Mesothelial cell of epicardium (in vitro differentiated cells): ENCODE results near the gene ZFHX2. TPM values are rescaled to one million over a fixed set of nuclear protein-coding genes. Genes with fewer than 3 reads are reported as not detected.

Source experiments
- DNase-seq, 2 experiments: peaks; one replicate each; pipeline ENCODE4 v3.0.0; 2021; ENCODE audit warnings: low spot score in 2 of 2; ENCODE audit not compliant: unreplicated experiment in 2 of 2
- H3K27ac Mint-ChIP-seq: 2 replicates; pipeline ENCODE4 v1.8.0; 2021; ENCODE audit warnings: mixed read lengths
- H3K27me3 Mint-ChIP-seq: 2 replicates; pipeline ENCODE4 v1.8.0; 2021; ENCODE audit warnings: low read depth, mixed read lengths
- H3K36me3 Mint-ChIP-seq: 2 replicates; pipeline ENCODE4 v1.8.0; 2021; ENCODE audit warnings: mixed read lengths
- H3K4me1 Mint-ChIP-seq: 2 replicates; pipeline ENCODE4 v1.8.0; 2021; ENCODE audit warnings: mixed read lengths
- H3K4me3 Mint-ChIP-seq: 2 replicates; pipeline ENCODE4 v1.8.0; 2021; ENCODE audit warnings: mild to moderate bottlenecking, moderate library complexity, mixed read lengths
- H3K9me3 Mint-ChIP-seq: 2 replicates; pipeline ENCODE4 v1.8.0; 2021; ENCODE audit warnings: mixed read lengths
- total RNA-seq: library from RNA; stranded (reverse); gene quantifications from 3 replicates; pipeline ENCODE4 v1.2.1, GENCODE V29; 2021
- TF ChIP-seq, protein P1 (sequence below): fragments of 200-600 bp; sonication (generic); IDR thresholded peaks from one replicate; pipeline ENCODE4 v1.5.0; 2021; ENCODE audit warnings: antibody characterized with exemption; ENCODE audit not compliant: unreplicated experiment

Gene ZFHX2
- total RNA-seq, 1 donor from 2014 or later = 13.7 TPM

DNA sequence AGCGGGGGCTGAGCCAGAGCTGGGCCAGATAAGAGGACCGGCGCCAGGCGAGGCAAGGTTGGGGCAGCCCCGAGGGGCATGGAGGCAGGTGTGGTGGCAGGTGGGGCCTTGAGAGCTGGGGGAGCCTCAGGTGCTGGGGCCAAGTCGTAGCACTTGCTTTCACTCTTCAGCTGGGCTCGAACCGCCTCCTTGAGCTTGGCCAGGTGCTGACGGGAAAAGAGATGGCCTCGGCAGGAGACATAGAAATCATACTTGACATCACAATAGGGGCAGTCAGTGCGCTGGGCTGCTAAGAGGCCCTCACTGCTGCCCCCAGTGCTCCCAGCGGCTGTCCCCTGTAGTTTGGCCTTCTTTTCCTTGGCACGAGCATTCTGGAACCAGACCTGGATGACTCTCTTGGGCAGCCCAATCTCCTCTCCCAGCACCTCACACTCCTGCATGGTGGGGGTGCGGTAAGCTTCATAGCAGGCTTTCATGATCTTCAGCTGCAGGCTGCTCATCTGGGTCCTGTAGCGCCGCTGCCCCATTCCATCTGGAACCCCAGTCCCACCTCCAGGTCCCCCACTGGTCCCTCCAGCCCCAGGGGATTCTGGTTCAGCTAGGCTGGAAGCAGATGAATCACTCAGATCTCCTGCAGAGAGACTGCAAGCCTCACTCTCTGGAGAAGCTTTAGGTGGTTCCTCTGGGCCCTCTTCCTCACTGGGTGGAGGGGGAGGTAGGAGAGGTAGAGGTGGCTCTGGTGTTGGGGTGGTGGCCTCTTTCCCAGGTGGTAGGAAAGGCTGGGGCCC is 28.1 kb downstream of the ZFHX2 start:
- no peak overlapping the region for H3K4me3 Mint-ChIP-seq
- H3K27me3 Mint-ChIP-seq = no peaks in the 10 kb centered on the region
- H3K36me3 Mint-ChIP-seq = peaks cover 9% of the 10 kb centered on the region
- H3K9me3 Mint-ChIP-seq = no peaks in the 10 kb centered on the region
- DNase-seq = no peak
- TF ChIP-seq, protein P1, sequence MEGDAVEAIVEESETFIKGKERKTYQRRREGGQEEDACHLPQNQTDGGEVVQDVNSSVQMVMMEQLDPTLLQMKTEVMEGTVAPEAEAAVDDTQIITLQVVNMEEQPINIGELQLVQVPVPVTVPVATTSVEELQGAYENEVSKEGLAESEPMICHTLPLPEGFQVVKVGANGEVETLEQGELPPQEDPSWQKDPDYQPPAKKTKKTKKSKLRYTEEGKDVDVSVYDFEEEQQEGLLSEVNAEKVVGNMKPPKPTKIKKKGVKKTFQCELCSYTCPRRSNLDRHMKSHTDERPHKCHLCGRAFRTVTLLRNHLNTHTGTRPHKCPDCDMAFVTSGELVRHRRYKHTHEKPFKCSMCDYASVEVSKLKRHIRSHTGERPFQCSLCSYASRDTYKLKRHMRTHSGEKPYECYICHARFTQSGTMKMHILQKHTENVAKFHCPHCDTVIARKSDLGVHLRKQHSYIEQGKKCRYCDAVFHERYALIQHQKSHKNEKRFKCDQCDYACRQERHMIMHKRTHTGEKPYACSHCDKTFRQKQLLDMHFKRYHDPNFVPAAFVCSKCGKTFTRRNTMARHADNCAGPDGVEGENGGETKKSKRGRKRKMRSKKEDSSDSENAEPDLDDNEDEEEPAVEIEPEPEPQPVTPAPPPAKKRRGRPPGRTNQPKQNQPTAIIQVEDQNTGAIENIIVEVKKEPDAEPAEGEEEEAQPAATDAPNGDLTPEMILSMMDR = no peak
- H3K27ac Mint-ChIP-seq = no peak overlapping the region
- no peaks in the 10 kb centered on the region for H3K4me1 Mint-ChIP-seq

DNA sequence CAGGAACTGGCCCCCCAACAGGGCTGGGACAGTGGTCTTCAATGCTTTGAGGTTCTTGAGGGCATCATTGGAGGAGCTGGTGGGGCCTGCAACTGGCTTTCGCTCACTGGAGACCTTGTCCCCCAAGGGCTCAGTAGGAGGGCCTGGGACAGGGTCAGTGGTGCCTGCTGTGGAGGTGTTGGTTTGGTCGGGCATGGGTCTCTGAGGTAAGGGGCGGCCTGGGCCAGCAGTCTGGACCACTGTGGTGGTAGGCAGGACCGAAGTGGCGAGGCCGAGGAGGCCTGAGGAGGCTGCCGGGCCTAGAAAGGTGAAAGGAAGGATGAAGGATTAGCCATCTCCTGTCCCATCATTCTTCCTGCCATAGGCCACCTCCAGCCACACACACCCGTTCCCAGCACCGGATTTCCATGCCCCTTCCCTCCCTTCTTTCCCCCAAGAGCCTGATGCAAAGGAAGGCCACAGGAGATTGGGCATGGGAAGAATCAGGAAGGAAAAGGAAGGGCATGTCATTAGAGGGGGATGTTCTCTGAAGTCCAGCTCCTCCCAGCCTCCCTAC is 28.8 kb downstream of the ZFHX2 start:
- Mint-ChIP-seq H3K4me3 (no peak overlapping the region), H3K27ac (no peak overlapping the region), H3K27me3 (no peaks in the 10 kb centered on the region), H3K4me1 (no peaks in the 10 kb centered on the region), H3K9me3 (no peaks in the 10 kb centered on the region), H3K36me3 (peaks cover 8% of the 10 kb centered on the region)
- TF ChIP-seq, protein P1 = no peak
- DNase-seq = no peak

DNA sequence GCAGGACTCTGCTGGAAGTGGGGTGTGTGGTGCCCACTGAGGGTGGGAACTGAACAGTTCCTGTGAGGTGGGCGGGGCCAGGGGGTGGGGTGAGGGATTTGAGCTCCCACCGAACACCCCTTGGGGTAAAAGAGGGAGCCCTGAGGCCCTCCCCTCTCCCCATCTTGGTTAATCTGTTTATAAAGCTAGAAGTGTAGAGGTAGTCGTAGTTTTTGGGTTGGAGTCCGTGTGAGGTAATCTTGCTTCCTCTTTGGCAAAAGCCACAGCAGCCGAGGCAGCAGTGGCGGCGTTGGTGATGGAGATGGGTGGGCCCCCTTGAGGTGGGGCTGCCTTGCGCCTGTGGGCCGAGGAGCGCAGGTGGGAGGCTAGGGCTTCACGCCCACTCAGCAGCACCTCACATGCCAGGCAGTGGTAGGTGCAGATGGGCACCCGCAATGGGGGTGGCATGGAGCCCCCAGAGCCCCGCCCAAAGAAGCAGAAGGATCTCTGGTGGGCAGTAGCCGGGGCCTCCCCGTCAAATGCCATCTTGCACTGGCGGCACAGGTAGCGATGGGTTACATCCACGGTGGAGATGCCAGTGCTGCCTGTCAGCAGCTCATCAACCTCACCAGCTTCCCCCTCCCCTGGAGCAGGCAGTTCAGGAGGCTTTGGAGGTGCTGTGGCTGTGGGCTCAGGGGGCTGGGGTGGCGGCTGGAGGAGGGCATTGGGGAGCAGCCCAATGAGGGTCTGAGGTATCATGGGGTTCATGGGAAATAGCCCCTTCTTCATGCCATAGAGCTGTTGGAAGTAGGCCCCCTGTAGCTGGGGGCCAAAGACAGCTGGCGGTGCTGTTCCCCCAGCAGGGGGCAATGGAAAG is 29.6 kb downstream of the ZFHX2 start:
- DNase-seq = no peak
- no peak overlapping the region for H3K4me3 Mint-ChIP-seq
- no peaks in the 10 kb centered on the region for H3K27me3 Mint-ChIP-seq
- H3K27ac Mint-ChIP-seq = no peak overlapping the region
- H3K4me1 Mint-ChIP-seq = no peaks in the 10 kb centered on the region
- peaks cover 8% of the 10 kb centered on the region for H3K36me3 Mint-ChIP-seq
- TF ChIP-seq, protein P1 = no peak
- no peaks in the 10 kb centered on the region for H3K9me3 Mint-ChIP-seq

DNA sequence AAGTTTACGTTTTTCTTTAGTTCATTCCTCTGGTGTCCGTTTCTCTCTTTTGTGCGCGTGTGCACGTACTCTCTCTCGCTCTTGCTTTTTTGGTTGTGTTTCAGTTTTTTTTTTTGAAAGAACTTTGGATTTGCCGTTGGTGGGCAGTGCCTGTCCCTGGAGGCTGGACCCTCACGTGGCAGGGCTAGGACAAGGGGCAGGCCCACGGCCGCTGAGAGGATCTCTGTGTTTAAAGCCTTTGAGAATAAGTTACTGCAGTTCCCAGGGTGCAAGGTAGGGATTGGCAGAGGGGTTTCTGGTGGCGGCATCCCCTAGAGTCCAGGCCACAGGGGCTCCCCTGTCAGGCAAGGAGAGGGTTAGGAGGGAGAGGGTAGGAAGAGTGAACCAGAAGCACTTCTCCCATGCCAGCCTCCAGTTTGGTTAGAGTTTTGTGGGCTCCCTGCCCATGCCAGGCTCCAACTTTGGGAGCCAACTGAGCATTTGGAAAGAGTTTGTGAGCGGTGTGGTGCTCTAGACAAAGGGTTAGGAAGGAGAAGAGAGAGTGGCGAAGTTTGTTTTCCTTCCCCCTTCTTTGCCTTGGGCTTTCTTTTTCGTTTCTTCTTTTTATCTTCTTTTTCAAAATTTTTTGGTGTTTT is 30.5 kb downstream of the ZFHX2 start:
- Mint-ChIP-seq H3K4me1 (no peaks in the 10 kb centered on the region), H3K36me3 (peaks cover 9% of the 10 kb centered on the region), H3K9me3 (no peaks in the 10 kb centered on the region), H3K27me3 (no peaks in the 10 kb centered on the region), H3K4me3 (no peak overlapping the region), H3K27ac (no peak overlapping the region)
- TF ChIP-seq, protein P1 = no peak
- no peak for DNase-seq

DNA sequence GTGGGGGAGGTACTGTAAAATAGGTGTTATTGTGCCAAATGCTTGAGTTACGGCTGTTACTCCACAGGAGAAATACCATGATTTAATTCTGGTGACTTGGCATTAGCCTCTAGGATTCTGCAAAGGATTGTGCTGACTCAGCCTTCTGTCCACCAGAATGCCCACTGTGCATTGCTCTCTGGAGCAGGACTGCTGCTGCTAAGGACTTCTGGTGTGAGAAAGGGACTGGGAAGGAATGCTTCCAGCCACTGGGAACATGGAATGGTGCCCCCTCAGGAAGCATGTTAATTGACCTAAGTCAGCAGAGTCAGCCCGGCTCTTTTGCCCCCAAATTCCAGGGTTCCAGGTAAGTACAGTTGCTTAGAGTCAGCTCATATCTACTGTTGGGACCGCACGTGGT is 32.9 kb downstream of the ZFHX2 start:
- no peak overlapping the region for H3K4me3 Mint-ChIP-seq
- no peak for DNase-seq
- TF ChIP-seq, protein P1 = no peak
- H3K27me3 Mint-ChIP-seq = no peaks in the 10 kb centered on the region
- no peaks in the 10 kb centered on the region for H3K4me1 Mint-ChIP-seq
- H3K9me3 Mint-ChIP-seq = no peaks in the 10 kb centered on the region
- no peak overlapping the region for H3K27ac Mint-ChIP-seq
- H3K36me3 Mint-ChIP-seq = peaks cover 12% of the 10 kb centered on the region
